HG03108 (cell line): ENCODE results near the gene APOBEC3C.
A peak's percentile ranks its signal among the peaks of the same experiment; 100 is the strongest.
"Not testable (repeated sequence)": the region's sequence is repeated elsewhere in the genome, so short reads cannot be mapped to it uniquely, and the experiment has no call there.

Source experiments
- ATAC-seq: cut with Tn5 transposase; IDR thresholded peaks from one replicate; pipeline ENCODE4 v1.9.1; 2021; ENCODE audit warnings: moderate library complexity; ENCODE audit not compliant: unreplicated experiment

Gene APOBEC3C

GRCh38 chr22:39013942-39014722, at the start of gene APOBEC3C:
APOBEC3C (plus strand) TSS chr22:39014257; CDS start chr22:39014363, 106 bp downstream.
- peak; percentile 91 for ATAC-seq

GRCh38 chr22:38964306-38964705, 49.8 kb upstream of the APOBEC3C start:
- ATAC-seq, result no peak

- no peak for ATAC-seq
Observed at GRCh38 chr22:38964989-38965388, 49.1 kb upstream of the APOBEC3C start.

GRCh38 chr22:38965614-38966379, 48.3 kb upstream of the APOBEC3C start:
- ATAC-seq, result no peak

GRCh38 chr22:38966380-38966702, 47.7 kb upstream of the APOBEC3C start:
- no peak for ATAC-seq

- ATAC-seq, result no peak
Observed at GRCh38 chr22:38966942-38967341, 47.1 kb upstream of the APOBEC3C start.

GRCh38 chr22:38967451-38968450, 46.3 kb upstream of the APOBEC3C start:
- ATAC-seq, result no peak

GRCh38 chr22:38968801-38969200, 45.3 kb upstream of the APOBEC3C start:
- ATAC-seq, result no peak

GRCh38 chr22:38970551-38970950, 43.5 kb upstream of the APOBEC3C start:
- ATAC-seq, result no peak

GRCh38 chr22:38971202-38971601, 42.9 kb upstream of the APOBEC3C start:
- no peak for ATAC-seq

- ATAC-seq, result no peak
Observed at GRCh38 chr22:38971791-38972190, 42.3 kb upstream of the APOBEC3C start.

- no peak for ATAC-seq
Observed at GRCh38 chr22:38972558-38972957, 41.5 kb upstream of the APOBEC3C start.

- no peak for ATAC-seq
Observed at GRCh38 chr22:38973289-38974169, 40.5 kb upstream of the APOBEC3C start.

GRCh38 chr22:38974170-38974825, 39.8 kb upstream of the APOBEC3C start:
- no peak for ATAC-seq

- no peak for ATAC-seq
Observed at GRCh38 chr22:38974826-38975175, 39.3 kb upstream of the APOBEC3C start.

GRCh38 chr22:38977289-38977688, 36.8 kb upstream of the APOBEC3C start:
- ATAC-seq, result not testable (repeated sequence)

- ATAC-seq, result not testable (repeated sequence)
Observed at GRCh38 chr22:38980587-38980986, 33.5 kb upstream of the APOBEC3C start.

GRCh38 chr22:38981005-38981991, 32.8 kb upstream of the APOBEC3C start:
- no peak for ATAC-seq
